IMR-90 (cell line): ENCODE measurements around the gene FNDC4. TPM values are rescaled to one million over a fixed set of nuclear protein-coding genes. Genes with fewer than 3 reads are reported as not detected.

Experiments used
- ATAC-seq: fragments of 200-7000 bp; cut with Tn5 transposase; 2 replicates; pipeline ENCODE4 v1.9.1; 2020; ENCODE audit warnings: low read depth, mild to moderate bottlenecking, moderate library complexity
- BruUV-seq: library from RNA; stranded (reverse); fragments of 400-500 nt; replicated peaks from 2 replicates; lab custom pipeline; 2021; lab: Mats Ljungman, UMichigan
- CTCF ChIA-PET: fragments of 300-600 bp; formaldehyde crosslinking; extraction: SDS; loops from one replicate; lab custom pipeline; 2021; ENCODE audit warnings: antibody characterized with exemption; lab: Yijun Ruan, JAX
- POLR2A ChIA-PET: fragments of 300-600 bp; sonication (Branson Sonifier 250); formaldehyde crosslinking; loops from one replicate; lab custom pipeline; 2022; ENCODE audit warnings: antibody characterized with exemption; ENCODE audit not compliant: unreplicated experiment; lab: Charles Lee
- DNase-seq: peaks from one replicate; pipeline ENCODE4 v3.0.0; 2013
- H2AFZ ChIP-seq: replicated peaks from 2 replicates; pipeline ENCODE3; 2013; ENCODE audit warnings: low read length, mild to moderate bottlenecking; ENCODE audit not compliant: poor library complexity
- H2AK5ac ChIP-seq: 2 replicates; pipeline ENCODE4 v1.6.1; 2013; ENCODE audit warnings: low read depth, low read length, inconsistent platforms
- H2AK9ac ChIP-seq: replicated peaks from 2 replicates; pipeline ENCODE3; 2013; ENCODE audit warnings: mild to moderate bottlenecking, low read depth, low read length, moderate library complexity; ENCODE audit not compliant: poor library complexity
- H2BK120ac ChIP-seq: 2 replicates; pipeline ENCODE4 v1.6.1; 2013; ENCODE audit warnings: low read depth, low read length, inconsistent platforms
- H2BK15ac ChIP-seq: 3 replicates; pipeline ENCODE4 v1.6.1; 2013; ENCODE audit warnings: low read depth, low read length, inconsistent platforms
- H2BK20ac ChIP-seq: 2 replicates; pipeline ENCODE4 v1.6.1; 2013; ENCODE audit warnings: low read depth, mild to moderate bottlenecking, inconsistent platforms, low read length, moderate library complexity
- H2BK5ac ChIP-seq: 2 replicates; pipeline ENCODE4 v1.6.1; 2013; ENCODE audit warnings: mild to moderate bottlenecking, low read depth, low read length, inconsistent platforms; ENCODE audit not compliant: poor library complexity, severe bottlenecking
- H3K14ac ChIP-seq: replicated peaks from 2 replicates; pipeline ENCODE4 v1.6.1; 2013; ENCODE audit warnings: low read depth, low read length, inconsistent platforms
- H3K18ac ChIP-seq: 2 replicates; pipeline ENCODE4 v1.6.1; 2013; ENCODE audit warnings: low read depth, low read length, control low read depth
- H3K23ac ChIP-seq: 2 replicates; pipeline ENCODE4 v1.6.1; 2013; ENCODE audit warnings: low read depth, low read length, inconsistent platforms
- H3K27ac ChIP-seq: 2 replicates; pipeline ENCODE4 v1.5.1; 2013; ENCODE audit warnings: mild to moderate bottlenecking, control low read depth, low read length; ENCODE audit not compliant: insufficient read depth
- H3K27me3 ChIP-seq: 2 replicates; pipeline ENCODE4 v1.6.1; 2013; ENCODE audit warnings: low read length; ENCODE audit not compliant: control insufficient read depth, insufficient read depth
- H3K36me3 ChIP-seq: 2 replicates; pipeline ENCODE4 v1.6.1; 2013; ENCODE audit warnings: low read length, mixed read lengths; ENCODE audit not compliant: control insufficient read depth, insufficient read depth
- H3K4ac ChIP-seq: 2 replicates; pipeline ENCODE4 v1.6.1; 2013; ENCODE audit warnings: low read depth, low read length, inconsistent platforms
- H3K4me1 ChIP-seq: 2 replicates; pipeline ENCODE4 v1.6.1; 2013; ENCODE audit warnings: low read length, mixed read lengths; ENCODE audit not compliant: control insufficient read depth, insufficient read depth
- H3K4me2 ChIP-seq: 2 replicates; pipeline ENCODE4 v1.6.1; 2013; ENCODE audit warnings: low read depth, mild to moderate bottlenecking, control low read depth, low read length, moderate library complexity
- H3K4me3 ChIP-seq: 2 replicates; pipeline ENCODE4 v1.5.1; 2013; ENCODE audit warnings: low read depth, mild to moderate bottlenecking, control low read depth, low read length, moderate library complexity; ENCODE audit not compliant: insufficient read depth
- H3K56ac ChIP-seq: 2 replicates; pipeline ENCODE4 v1.6.1; 2013; ENCODE audit warnings: low read length, inconsistent platforms; ENCODE audit not compliant: insufficient read depth; ENCODE audit errors: extremely low read depth
- H3K79me1 ChIP-seq, 2 experiments: 2 replicates each; pipeline ENCODE4 v1.6.1; 2013; ENCODE audit warnings: low read length in 2 of 2, inconsistent platforms in 1 of 2, low read depth in 1 of 2
- H3K9ac ChIP-seq: 2 replicates; pipeline ENCODE4 v1.6.1; 2013; ENCODE audit warnings: low read depth, low read length, control low read depth
- H3K9me1 ChIP-seq: 2 replicates; pipeline ENCODE4 v1.6.1; 2013; ENCODE audit warnings: low read length, inconsistent platforms; ENCODE audit not compliant: insufficient read depth
- H3K9me3 ChIP-seq: 2 replicates; pipeline ENCODE4 v1.6.1; 2013; ENCODE audit warnings: low read length; ENCODE audit not compliant: control insufficient read depth, insufficient read depth
- H4K20me1 ChIP-seq: 2 replicates; pipeline ENCODE4 v1.6.1; 2013; ENCODE audit warnings: low read length, inconsistent platforms; ENCODE audit not compliant: insufficient read depth
- H4K5ac ChIP-seq: 2 replicates; pipeline ENCODE4 v1.6.1; 2013; ENCODE audit warnings: mild to moderate bottlenecking, low read depth, low read length, control low read depth
- H4K8ac ChIP-seq, 2 experiments: 2 replicates each; pipeline ENCODE4 v1.6.1; 2013; ENCODE audit warnings: low read depth in 2 of 2, low read length in 2 of 2, control low read depth in 1 of 2, inconsistent platforms in 1 of 2
- H4K91ac ChIP-seq: 2 replicates; pipeline ENCODE4 v1.6.1; 2013; ENCODE audit warnings: low read depth, low read length, inconsistent platforms; ENCODE audit not compliant: insufficient read depth
- BHLHE40 ChIP-seq: fragments of 150-350 bp; IDR thresholded peaks from 2 replicates; pipeline ENCODE4 v1.6.1; 2016; ENCODE audit warnings: mild to moderate bottlenecking, low read depth, low read length
- CEBPB ChIP-seq: IDR thresholded peaks from 2 replicates; pipeline ENCODE4 v1.6.1; 2012; ENCODE audit warnings: low read depth, low read length, improper control_type of control experiment
- CHD1 ChIP-seq: IDR thresholded peaks from 2 replicates; pipeline ENCODE4 v1.6.1; 2012; ENCODE audit warnings: low read depth, low read length, improper control_type of control experiment
- FOS ChIP-seq: fragments of 150-350 bp; IDR thresholded peaks from 2 replicates; pipeline ENCODE4 v1.6.1; 2016; ENCODE audit warnings: low read depth, low read length
- MAFK ChIP-seq: IDR thresholded peaks from 2 replicates; pipeline ENCODE4 v1.6.1; 2012; ENCODE audit warnings: low read depth, low read length, improper control_type of control experiment
- MAZ ChIP-seq: IDR thresholded peaks from 2 replicates; pipeline ENCODE4 v1.6.1; 2012; ENCODE audit warnings: low read depth, mild to moderate bottlenecking, low read length, improper control_type of control experiment, moderate library complexity, borderline replicate concordance
- MXI1 ChIP-seq: IDR thresholded peaks from 2 replicates; pipeline ENCODE4 v1.6.1; 2012; ENCODE audit warnings: low read depth, mild to moderate bottlenecking, low read length, moderate library complexity, borderline replicate concordance
- NFE2L2 ChIP-seq: fragments of 150-350 bp; IDR thresholded peaks from 2 replicates; pipeline ENCODE4 v1.6.1; 2016; ENCODE audit warnings: low read depth, mild to moderate bottlenecking, low read length
- POLR2A ChIP-seq: IDR thresholded peaks from 2 replicates; pipeline ENCODE4 v1.6.1; 2012; ENCODE audit warnings: mild to moderate bottlenecking, low read depth, low read length
- RAD21 ChIP-seq: IDR thresholded peaks from 2 replicates; pipeline ENCODE4 v1.6.1; 2012; ENCODE audit warnings: low read length, improper control_type of control experiment
- RCOR1 ChIP-seq: IDR thresholded peaks from 2 replicates; pipeline ENCODE4 v1.6.1; 2012; ENCODE audit warnings: mild to moderate bottlenecking, low read length, improper control_type of control experiment; ENCODE audit not compliant: insufficient replicate concordance
- RFX5 ChIP-seq: IDR thresholded peaks from 2 replicates; pipeline ENCODE4 v1.8.0; 2012; ENCODE audit warnings: low read depth, mild to moderate bottlenecking, low read length, moderate library complexity
- WGBS, 2 experiments: methylation state at CpG; one replicate each; pipeline versions ENCODE4 v1.1.5 to v1.1.7; 2013; ENCODE audit warnings: missing lambda C conversion rate in 2 of 2; ENCODE audit not compliant: insufficient read length in 1 of 2; ENCODE audit errors: extremely low coverage in 2 of 2; 5-methylcytosine and 5-hydroxymethylcytosine counted together
- dilution Hi-C: fragments of 300-500 bp; cut with HindIII; formaldehyde crosslinking; loops from one replicate; pipeline ENCODE4 v1.14.3; 2018; ENCODE audit warnings: low sequenced_read_pairs; ENCODE audit not compliant: unreplicated experiment
- in situ Hi-C: fragments of 300-500 bp; cut with MboI; formaldehyde crosslinking; loops from 3 replicates; pipeline ENCODE4 v1.14.3; 2019; ENCODE audit warnings: low sequenced_read_pairs, inconsistent platforms, mixed read lengths
- intact Hi-C: fragments of 100-400 bp; cut with micrococcal nuclease; formaldehyde crosslinking; loops from 2 replicates; pipeline ENCODE4 v1.10.0; 2022
- polyA plus RNA-seq, 3 experiments: library from polyadenylated mRNA; depleted of rRNA; stranded (reverse); fragments of >200 nt; gene quantifications; 2 replicates each; pipeline ENCODE4 v1.2.3, GENCODE V29; 2012; ENCODE audit warnings: low replicate concordance in 1 of 3
- total RNA-seq: library from RNA; depleted of rRNA; stranded (reverse); fragments of >200 nt; gene quantifications from 2 replicates; pipeline ENCODE4 v1.2.3, GENCODE V29; 2012
- TF ChIP-seq, protein P1 (sequence below): fragments of 150-350 bp; IDR thresholded peaks from 2 replicates; pipeline ENCODE4 v1.6.1; 2017; ENCODE audit warnings: mild to moderate bottlenecking, antibody characterized with exemption, low read length, low read depth
- TF ChIP-seq, protein P2 (sequence below): conservative IDR thresholded peaks from 2 replicates; pipeline ENCODE4 v1.5.1; 2012; ENCODE audit warnings: mild to moderate bottlenecking, low read depth, low read length, improper control_type of control experiment

Gene FNDC4
- total and polyA plus RNA-seq, 2 of the 4 experiments (the other 2 are of a cell fraction) = 7.3 to 11.1 TPM

DNA sequence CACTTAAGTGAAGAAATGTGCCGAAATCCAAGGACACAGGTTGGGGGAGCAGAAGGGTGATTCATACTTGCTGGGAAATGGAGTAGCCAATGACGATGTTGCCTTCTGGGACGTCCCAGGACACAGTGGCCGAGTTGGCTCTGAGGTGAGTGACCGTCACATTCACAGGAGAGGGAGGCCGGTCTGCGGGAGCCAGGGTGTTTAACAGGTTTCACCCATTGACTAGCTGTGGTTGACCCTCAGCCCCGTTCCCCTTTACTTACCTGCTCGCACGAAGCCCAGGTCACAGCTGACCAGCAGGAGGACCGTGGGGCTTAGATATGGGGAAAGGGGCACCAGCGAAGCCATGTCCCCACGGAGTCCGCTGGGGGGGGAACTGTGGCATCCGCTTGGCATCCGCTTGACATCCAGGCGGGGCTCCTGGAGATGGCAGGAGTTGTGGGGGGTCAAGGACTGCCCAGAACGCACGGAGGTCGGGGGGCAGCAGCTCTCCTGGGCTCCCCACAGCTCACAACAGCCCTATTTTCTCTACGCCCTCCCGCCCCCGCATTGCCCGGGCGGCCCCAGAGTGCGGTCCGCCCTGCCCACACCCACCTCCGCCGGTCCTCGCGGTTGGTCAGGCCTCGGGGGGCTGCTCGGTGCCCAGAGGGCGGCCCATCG is 586 bp downstream of the FNDC4 start:
- intact Hi-C loops = no loop called here
- H3K4me1 ChIP-seq = peaks cover 5% of the 10 kb centered on the region
- peak; percentile 20 for DNase-seq

More for the DNA sequence above, 586 bp downstream of the FNDC4 start:
- no peak for TF ChIP-seq CHD1
- no peak for TF ChIP-seq MAFK
- no peak for TF ChIP-seq RCOR1
- TF ChIP-seq RFX5 = no peak
- no peak for TF ChIP-seq NFE2L2
- TF ChIP-seq, protein P1, sequence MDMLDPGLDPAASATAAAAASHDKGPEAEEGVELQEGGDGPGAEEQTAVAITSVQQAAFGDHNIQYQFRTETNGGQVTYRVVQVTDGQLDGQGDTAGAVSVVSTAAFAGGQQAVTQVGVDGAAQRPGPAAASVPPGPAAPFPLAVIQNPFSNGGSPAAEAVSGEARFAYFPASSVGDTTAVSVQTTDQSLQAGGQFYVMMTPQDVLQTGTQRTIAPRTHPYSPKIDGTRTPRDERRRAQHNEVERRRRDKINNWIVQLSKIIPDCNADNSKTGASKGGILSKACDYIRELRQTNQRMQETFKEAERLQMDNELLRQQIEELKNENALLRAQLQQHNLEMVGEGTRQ = no peak
- no peak for TF ChIP-seq MXI1
- TF ChIP-seq CEBPB = no peak
- no peak for TF ChIP-seq BHLHE40
- no peak for TF ChIP-seq POLR2A
- no peak for TF ChIP-seq FOS
- TF ChIP-seq, protein P2, sequence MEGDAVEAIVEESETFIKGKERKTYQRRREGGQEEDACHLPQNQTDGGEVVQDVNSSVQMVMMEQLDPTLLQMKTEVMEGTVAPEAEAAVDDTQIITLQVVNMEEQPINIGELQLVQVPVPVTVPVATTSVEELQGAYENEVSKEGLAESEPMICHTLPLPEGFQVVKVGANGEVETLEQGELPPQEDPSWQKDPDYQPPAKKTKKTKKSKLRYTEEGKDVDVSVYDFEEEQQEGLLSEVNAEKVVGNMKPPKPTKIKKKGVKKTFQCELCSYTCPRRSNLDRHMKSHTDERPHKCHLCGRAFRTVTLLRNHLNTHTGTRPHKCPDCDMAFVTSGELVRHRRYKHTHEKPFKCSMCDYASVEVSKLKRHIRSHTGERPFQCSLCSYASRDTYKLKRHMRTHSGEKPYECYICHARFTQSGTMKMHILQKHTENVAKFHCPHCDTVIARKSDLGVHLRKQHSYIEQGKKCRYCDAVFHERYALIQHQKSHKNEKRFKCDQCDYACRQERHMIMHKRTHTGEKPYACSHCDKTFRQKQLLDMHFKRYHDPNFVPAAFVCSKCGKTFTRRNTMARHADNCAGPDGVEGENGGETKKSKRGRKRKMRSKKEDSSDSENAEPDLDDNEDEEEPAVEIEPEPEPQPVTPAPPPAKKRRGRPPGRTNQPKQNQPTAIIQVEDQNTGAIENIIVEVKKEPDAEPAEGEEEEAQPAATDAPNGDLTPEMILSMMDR = no peak
- no peak for TF ChIP-seq MAZ
- no peak for TF ChIP-seq RAD21
- 0 out of 2 replicates have a peak, but pooled peaks cover 3% of the 10 kb centered on the region for H3K36me3 ChIP-seq
- peak overlapping the region; percentile 50 for H3K9ac ChIP-seq
- peak overlapping the region; percentile 61 to 72; a peak in 3 of 4 replicates for H4K8ac ChIP-seq
- H4K5ac ChIP-seq = peak overlapping the region; percentile 14; the same call in 1 of the 2 replicates
- peak overlapping the region; percentile 71; the same call in 1 of the 2 replicates for H3K23ac ChIP-seq
- peak overlapping the region; percentile 75 for H3K4ac ChIP-seq
- H2AK5ac ChIP-seq = peak overlapping the region; percentile 84
- H3K9me1 ChIP-seq = peaks cover 18% of the 10 kb centered on the region
- H2AK9ac ChIP-seq = peak overlapping the region; percentile 87
- H3K9me3 ChIP-seq = no peaks in the 10 kb centered on the region
- peak overlapping the region; percentile 94 for H3K4me3 ChIP-seq
- dilution Hi-C loops (no loop called here), in situ Hi-C loops (no loop called here)
- H3K14ac ChIP-seq = peak overlapping the region; percentile 60
- H2BK15ac ChIP-seq = peak overlapping the region; percentile 41; the same call in 1 of the 3 replicates
- BruUV-seq = no TSS peak
- no peak overlapping the region for H3K56ac ChIP-seq
- ChIA-PET POLR2A (no interaction called here), CTCF (no interaction called here)
- no peak overlapping the region for H2BK120ac ChIP-seq
- no peak overlapping the region for H2BK5ac ChIP-seq
- no peak overlapping the region for H3K18ac ChIP-seq
- no peak overlapping the region for H2BK20ac ChIP-seq
- H3K27ac ChIP-seq = no peak overlapping the region; the same call in 1 of the 2 replicates
- H3K4me2 ChIP-seq = peak overlapping the region; percentile 81
- H4K20me1 ChIP-seq = no peaks in the 10 kb centered on the region
- 8% methylated on average over 10 of the region's 35 CpGs; no CpG with 5 or more reads in 1 of the 2 experiments for WGBS, 2 experiments
- peak overlapping the region; percentile 99 for H2AFZ ChIP-seq
- H3K79me1 ChIP-seq = peaks cover under 1 to 12% of the 10 kb centered on the region in 2 experiments; a peak in 3 of 4 replicates
- peak; percentile 55 for ATAC-seq
- H3K27me3 ChIP-seq = peaks cover 2% of the 10 kb centered on the region; the same call in 1 of the 2 replicates
- H4K91ac ChIP-seq = no peak overlapping the region; the same call in 1 of the 2 replicates
